Measurements from ENCODE around the gene MEAK7.
"Not testable (repeated sequence)": the region's sequence is repeated elsewhere in the genome, so short reads cannot be mapped to it uniquely, and the experiment has no call there.

Gene MEAK7

GRCh38 chr16:84532855-84533486, 28.5 kb upstream of the MEAK7 start:
- DNase-seq, result no peak

DNA sequence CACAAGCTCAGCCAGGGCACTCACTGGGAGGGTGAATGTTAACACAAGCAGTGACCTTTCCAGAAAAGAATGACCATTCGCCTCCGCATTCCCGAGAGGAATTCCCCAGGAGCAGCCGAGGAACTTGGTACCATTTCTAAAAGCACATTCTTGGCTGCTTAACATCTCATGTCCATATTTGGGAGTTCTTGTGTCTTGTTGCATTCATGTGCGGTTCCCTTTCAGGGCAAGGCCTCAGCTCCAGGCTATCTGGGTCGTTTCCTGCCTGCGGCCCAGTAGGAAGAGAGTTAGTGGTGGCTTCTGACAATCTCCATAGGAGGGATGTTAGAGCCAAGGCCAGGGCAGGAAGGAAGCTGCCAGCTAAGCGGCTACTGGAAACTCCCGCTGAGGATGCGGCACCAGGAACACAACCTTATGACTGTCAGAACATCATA, 27.8 kb upstream of the MEAK7 start:
- no peak for DNase-seq

DNA sequence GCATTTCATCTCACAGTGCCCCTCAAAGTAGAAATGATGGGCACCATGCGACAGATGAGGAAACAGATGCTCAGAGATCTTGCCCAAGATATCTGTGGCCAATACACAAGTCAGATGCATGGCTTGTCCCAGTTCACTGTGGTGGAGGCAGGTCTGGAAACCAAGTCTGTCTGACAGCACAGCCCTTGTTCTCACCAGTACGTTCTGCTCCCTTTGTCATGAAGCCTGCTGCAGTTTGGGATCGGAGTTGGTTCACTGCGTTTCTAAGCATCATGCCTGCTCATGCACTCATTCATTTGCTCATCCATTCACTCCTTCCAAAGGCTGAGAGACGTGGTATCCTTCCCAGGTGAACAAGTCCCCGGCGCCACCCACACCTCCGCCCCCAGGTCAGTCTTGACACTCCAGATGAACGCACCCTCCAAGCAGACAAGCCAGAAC, 27.2 kb upstream of the MEAK7 start:
- DNase-seq, result no peak

GRCh38 chr16:84530590-84530989, 26.1 kb upstream of the MEAK7 start:
- no peak for DNase-seq

DNA sequence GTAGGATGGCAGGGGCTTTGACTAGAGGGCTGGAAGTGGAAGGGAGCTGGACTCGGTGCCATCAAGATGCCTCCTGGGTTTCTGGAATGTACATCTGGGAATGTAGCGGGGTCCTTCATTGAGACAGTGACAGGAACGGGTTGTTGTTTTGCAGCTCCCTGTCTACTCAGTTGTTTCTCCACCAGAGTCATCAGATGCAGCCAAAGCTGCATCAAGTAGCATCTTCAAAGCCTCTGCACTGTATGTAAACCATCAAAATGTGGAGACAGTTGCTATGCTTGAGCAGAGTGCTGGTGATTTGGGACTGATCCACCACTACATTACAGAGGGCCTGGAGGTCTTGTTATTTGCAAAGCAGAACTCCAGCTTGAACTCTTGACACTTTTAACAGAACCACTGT, 25.1 kb upstream of the MEAK7 start:
- no peak for DNase-seq

DNA sequence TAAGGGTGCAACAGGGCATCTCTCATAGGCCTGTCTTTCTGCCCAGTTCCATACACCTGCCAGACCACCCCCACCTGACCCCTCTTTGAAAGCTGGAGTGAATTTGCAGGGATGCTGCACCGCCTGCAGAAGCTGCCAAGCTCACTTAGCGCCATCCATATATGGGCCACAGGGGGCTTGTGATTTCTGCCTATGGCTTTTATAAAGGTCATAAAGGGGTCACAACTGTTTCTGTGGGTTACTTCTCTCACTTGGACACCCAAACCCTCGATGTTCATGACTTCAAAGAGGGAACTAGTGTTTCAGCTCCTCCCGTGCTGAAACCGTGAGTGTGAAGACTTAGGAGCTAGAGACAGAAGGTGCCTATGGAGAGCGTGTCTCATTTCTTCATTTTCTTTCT, 23.9 kb upstream of the MEAK7 start:
- no peak for DNase-seq

GRCh38 chr16:84527532-84528269, 23.2 kb upstream of the MEAK7 start:
- no peak for DNase-seq

GRCh38 chr16:84526794-84527531, 22.5 kb upstream of the MEAK7 start:
- no peak for DNase-seq

GRCh38 chr16:84524941-84525581, 20.6 kb upstream of the MEAK7 start:
- not testable (repeated sequence) for DNase-seq

DNA sequence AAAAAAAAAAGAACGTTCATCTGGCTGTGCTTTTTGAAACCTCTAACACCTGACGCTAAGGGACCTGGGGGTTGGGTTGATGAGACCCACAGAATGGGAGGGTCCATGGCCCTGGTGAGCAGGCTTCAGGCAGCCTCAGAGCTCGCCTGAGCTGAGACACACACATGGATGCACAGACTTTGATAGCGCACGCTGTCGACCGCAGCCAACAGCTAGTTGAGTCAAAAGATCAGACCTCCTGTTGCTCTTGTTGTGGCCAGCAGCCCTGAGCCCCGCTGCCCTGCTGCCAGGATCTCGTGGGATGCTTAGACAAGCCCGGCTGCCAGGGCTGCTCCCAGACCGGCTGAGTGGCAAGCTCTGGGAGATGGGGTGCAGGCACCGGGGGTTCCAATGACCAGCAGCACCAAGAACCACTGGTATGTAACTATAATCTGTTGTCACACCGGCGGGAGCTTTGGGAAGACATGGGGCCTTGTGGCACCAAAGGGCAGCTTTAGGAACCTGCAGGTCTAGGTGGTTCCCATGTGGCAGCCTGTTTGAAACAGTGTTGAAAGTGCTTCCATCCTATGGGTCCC, 20.0 kb upstream of the MEAK7 start:
- no peak for DNase-seq

- no peak for DNase-seq
Measured at GRCh38 chr16:84521497-84521770, 17.0 kb upstream of the MEAK7 start.

DNA sequence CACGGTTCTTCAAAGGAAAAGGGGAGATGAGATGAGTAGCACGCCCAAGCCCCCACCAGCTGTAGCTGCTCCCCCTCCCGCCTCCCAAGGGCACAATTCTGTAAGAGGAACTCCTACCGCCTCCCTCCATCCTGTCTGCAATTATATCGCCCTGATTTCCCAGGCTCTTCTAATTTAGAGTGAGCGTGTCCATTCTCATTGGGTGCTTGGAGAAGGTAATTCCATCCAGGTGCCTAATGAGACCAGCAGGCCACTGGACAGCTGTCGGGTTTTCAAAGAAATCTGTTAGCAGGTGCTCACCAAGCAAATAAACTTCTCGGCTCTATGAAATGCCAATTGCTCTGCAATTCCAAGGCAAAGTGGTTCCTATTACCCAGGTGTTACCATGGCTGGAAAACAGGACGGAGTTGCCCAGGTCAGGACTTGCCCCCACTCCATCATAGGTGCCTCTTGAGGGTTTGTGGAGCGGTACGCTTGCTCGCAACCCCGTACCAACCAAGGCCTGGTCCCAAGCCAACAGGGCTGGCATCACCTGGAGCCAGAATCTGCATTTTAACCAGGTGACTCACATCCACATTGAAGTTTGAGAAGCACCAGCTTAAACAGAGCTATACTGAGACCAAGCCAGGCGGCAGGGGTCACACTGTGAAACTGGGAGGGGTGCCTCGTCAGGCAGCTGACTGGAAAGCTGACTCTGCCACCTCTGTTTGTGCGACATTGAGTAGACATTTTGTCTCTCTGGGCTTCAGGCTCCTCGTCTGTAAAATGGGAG, 16.5 kb upstream of the MEAK7 start:
- peak; percentile 97 for DNase-seq

DNA sequence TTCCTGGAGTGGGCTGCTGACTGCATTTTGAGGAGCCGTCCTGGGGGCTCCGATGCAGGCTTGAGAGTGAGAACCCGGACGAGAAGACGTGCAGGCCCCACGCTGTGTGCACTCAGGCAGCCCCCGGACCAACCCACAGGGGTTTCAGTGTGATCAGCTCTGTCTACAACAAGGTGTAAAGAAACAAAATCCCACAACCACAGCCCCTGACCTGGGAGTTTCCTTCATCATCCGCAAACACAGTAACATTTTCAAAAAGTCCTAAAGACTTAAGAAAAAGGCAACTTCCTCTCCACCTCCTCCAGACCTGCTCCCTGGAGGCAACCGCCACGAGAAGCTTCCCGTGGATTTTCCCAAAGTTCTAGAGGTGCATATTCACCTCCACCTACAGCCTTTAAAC, 15.4 kb upstream of the MEAK7 start:
- no peak for DNase-seq

GRCh38 chr16:84518804-84519341, 14.4 kb upstream of the MEAK7 start:
- peak; percentile 38 for DNase-seq

GRCh38 chr16:84518220-84518619, 13.8 kb upstream of the MEAK7 start:
- DNase-seq, result not testable (repeated sequence)

- DNase-seq, result no peak
Measured at GRCh38 chr16:84517366-84517765, 12.9 kb upstream of the MEAK7 start.

DNA sequence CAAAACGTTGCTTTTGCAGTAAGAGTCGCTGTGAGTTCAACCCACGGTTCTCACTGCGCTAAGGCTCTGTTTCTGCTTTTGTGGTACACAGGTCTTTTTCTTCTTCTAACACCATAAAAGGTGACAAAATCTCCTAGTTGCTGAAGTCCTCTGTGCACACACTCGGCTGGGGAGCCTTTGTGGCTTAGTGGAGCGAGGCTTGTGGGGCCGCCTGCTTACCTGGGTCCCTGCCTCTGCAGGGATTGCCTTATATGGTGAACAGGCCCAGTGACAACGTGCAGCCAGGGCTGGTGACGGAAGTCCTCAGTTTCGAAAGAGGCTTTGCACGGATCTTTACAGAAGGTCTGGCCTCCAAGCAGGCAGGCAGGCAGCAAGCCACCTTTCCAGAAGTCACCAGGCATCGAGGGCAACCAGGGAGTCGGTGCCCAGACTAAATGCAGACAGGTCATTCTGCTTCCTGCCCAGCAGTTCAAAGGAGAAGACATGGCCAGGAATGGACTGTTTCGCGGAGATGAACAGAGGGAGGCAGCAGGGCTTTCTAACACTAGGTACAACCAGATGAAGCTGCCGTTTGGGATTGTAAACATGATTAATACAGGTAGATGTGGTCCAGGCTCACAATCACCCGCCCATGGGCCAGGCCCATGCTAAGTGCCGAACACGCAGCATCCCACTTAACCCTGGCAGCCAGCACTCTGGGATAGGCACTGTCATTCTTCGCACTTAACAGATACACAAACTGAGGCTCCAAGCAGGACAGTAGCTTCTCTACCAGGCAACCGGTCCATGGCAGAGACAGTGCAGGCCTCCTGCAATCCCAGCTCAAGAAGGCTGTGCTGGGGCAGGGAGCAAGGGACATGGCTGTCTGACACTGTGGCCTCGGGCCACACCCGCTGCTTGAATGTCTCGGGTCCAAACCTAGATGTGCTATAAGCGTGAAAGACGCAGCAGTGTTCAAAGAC, 10.7 kb upstream of the MEAK7 start:
- no peak for DNase-seq

GRCh38 chr16:84514295-84514873, 9.9 kb upstream of the MEAK7 start:
- DNase-seq, result no peak

DNA sequence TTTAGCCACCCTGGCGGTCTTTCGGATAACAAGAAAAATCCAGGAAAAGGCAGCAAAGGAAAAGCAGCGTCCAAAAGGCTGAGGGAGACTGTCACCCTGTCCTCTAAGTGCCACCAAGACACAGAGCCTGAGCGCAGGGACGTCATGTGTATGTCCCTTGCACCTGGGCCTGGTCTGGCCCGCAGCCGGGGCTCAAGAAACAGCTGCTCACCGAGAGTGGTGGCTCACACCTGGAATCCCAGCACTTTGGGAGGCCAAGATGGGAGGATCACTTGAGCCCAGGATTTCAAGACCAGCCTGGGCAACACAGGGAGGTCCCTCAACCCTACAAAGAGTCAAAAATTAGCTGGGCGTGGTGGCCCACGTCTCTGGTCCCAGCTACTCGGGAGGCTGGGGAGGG, 9.2 kb upstream of the MEAK7 start:
- DNase-seq, result no peak

DNA sequence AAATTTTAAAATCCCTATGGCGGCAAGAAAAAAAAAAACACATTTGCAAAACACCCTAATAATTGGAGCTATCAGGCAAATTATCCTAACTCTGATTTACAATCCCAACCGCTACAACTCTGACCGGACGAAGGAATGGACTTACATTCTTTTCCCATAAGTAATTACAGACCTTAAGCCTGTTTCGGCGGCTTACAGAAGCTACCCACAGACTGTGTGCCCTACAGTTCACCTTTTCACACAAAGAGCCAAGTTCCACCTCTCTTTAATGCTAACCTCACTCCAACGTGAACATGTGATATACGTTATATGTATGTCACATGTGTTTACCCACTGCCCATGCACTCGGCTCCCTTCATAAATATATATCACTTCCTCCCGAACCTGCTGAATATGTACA, 8.7 kb upstream of the MEAK7 start:
- DNase-seq, result no peak

DNA sequence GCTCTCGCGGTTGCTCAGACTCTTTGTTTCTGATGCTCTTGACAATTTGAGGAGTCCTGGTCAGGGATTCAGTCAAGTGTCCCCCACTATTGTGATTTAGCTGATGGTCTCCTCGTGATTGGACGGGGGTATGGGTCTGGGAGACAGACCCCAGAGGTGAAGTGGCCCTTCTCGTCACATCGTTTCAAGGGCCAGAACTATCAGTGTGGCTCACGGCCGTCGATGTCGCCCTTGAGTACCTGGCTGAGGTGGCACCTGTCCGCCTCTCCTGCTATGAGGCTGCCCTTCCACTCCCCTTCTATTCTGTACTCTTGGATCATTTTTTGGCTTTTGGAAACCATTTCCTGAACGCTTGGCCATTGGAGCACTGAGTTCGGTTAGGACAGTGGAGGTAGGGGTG, 7.4 kb upstream of the MEAK7 start:
- no peak for DNase-seq
